Measurements from ENCODE around the gene ARPC5L. TPM values are rescaled to one million over a fixed set of nuclear protein-coding genes. Genes with fewer than 3 reads are reported as not detected.
"Not testable (repeated sequence)": the region's sequence is repeated elsewhere in the genome, so short reads cannot be mapped to it uniquely, and the experiment has no call there.

ARPC5L gene
- total RNA-seq, 1 experiment from 2014 or later = 62.0 TPM

DNA sequence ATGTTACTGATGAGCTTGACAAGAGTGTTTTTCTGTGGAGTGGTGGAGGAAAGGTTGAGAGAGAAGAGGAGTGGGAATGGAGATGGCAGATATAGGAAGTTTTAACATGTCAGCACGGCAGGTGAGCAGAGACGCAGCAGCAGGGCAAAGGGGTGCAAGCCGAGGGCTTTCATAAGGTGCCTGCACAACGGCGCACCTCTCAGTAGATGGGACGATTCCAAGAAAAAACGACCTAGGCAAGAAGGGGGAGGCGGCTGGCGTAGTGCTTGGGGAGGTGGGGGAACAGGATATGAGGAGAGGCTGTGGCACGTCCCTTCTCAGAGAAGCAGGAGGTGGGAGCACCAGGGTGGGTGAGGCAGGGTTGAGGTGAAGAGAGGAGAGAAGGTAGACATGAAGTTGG is 24.5 kb downstream of the ARPC5L start:
- no peak for DNase-seq (ENCODE audit: extremely low read depth, low read depth)

DNA sequence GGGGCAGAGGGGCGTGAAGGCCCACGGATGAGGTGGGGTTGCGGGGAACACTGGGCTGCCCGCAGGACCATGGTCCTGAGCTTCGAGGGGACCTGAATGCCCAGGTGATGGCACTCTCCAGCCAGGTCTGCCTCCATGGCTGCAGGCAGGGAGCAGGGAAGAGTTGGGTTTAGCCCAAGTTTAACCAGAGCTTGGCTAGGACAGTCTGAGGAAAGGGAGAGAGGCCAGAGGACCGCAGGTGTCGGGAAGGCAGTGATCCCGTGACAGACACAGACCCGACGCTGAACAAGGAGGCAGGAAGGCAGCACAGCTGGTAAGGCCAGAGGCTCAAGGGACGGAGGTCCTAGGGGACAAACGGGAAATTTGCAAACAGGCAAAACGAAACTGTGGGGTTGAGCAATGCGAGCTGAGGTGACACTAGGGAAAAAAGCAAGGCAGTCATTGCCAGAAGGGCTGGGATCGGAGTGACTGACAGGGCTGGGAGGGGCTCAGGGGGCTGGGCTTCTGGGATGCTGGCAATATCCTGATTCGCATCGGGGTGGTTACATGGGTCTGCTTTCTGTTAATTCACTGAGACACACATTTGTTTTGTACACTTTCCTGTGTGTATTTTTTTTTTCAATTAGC is 25.0 kb downstream of the ARPC5L start:
- DNase-seq (ENCODE audit: extremely low read depth, low read depth) = no peak

DNA sequence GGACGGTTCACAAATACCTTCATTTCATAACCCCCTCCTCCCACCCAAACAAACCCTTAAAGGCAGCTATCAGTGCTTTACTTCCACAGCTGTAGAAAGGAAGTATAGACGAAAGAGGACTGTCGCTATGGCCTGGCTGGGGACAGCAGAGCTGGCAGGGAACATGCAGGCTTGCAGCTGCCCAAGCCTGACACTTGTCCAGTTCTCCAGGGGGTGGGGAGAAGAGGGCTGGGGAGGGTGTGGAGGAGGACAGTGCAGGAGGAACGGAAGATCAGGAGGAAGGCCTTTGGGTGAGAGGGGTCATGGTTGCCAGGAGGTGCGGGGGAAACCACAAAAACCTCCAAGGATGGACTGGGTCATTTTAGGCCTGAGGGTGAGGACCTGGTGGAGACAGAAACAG is 25.9 kb downstream of the ARPC5L start:
- no peak for DNase-seq (ENCODE audit: extremely low read depth, low read depth)

DNA sequence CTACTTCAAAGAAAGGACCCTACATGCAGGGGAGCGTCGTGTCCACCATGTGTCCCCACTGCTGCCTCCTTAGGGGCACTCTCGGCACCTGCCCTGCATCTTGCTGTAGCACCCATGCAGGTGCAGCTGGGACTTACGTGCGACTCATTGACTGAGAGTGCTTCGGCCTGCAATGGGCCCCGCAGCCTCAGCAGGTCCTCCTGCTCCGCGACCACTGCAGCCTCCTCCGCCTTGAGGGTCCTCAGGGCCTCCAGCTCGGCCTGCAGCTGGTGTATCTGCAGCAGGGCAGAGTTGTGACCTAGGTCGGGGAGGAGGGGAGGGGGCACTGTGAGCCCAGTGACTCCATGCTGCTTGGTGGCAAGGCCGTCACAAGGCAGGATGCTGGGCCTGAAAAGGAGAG is 27.1 kb downstream of the ARPC5L start:
- no peak for DNase-seq (ENCODE audit: extremely low read depth, low read depth)

DNA sequence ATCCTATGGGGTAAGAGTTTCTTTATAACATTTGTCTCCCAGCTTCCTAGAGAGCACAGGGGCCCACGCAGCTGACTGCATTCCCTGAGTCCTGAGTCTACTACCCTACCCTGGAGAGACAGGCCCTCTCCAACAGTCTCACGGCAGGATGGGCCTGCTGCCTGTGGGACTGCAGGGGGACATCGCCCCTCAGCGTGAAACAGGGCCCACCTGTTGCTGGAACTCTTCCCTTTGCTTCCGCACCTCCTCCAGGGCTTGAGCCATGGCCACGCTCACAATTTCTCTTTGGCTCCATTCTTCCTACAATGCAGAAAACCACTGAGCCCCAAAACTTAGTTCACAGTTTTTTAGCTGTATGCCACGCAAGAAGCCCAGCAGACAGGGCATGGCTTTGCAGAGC is 28.2 kb downstream of the ARPC5L start:
- no peak for DNase-seq (ENCODE audit: extremely low read depth, low read depth)

DNA sequence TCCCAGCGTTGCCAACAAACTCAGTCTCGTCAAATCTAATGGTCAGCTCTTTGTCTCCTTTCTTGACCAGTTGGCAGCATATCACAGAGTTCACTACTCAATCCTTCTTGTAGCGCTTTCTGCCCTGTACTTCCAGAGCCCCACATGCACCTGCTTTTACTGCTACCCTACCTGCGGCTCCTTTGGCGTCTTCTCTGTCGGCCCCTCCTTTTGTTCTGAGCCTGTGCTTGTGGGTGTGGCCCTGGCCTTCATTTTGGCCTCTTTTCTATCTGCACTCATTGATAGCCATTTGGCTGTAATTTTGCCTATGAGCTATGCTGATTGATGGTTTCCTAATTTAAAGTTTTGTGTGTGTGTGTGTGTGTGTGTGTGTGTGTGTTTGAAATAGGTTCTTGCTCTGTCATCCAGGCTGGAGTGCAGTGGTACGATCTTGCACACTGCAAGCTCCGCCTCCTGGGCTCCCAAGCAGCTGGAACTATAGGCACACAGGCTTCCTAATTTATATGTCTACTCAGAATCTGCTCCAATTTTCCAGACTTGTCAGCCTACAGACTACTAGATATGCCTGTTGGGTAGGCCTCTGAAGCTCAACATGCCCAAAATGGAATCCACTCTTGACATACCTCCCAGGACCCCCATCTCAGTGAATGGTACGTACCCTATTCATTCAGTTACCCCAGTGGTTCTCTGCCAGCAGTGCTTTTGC is 32.3 kb downstream of the ARPC5L start:
- DNase-seq (ENCODE audit: extremely low read depth, low read depth) = no peak

DNA sequence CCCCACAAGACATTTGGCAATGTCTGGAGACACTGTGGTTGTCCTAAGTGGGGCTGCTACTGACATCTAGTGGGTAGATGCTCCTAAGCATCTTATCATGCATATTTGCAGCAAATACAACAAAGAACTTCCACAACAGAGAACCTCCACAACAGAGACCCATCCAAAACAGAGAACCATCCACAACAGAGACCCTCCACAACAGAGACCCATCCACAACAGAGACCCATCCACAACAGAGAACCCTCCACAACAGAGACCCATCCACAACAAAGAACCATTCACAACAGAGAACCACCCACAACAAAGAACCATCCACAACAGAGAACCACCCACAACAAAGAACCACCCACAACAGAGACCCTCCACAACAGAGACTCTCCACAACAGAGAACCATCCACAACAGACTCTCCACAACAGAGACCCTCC is 32.8 kb downstream of the ARPC5L start:
- peak; percentile 46 for DNase-seq (ENCODE audit: extremely low read depth, low read depth)

DNA sequence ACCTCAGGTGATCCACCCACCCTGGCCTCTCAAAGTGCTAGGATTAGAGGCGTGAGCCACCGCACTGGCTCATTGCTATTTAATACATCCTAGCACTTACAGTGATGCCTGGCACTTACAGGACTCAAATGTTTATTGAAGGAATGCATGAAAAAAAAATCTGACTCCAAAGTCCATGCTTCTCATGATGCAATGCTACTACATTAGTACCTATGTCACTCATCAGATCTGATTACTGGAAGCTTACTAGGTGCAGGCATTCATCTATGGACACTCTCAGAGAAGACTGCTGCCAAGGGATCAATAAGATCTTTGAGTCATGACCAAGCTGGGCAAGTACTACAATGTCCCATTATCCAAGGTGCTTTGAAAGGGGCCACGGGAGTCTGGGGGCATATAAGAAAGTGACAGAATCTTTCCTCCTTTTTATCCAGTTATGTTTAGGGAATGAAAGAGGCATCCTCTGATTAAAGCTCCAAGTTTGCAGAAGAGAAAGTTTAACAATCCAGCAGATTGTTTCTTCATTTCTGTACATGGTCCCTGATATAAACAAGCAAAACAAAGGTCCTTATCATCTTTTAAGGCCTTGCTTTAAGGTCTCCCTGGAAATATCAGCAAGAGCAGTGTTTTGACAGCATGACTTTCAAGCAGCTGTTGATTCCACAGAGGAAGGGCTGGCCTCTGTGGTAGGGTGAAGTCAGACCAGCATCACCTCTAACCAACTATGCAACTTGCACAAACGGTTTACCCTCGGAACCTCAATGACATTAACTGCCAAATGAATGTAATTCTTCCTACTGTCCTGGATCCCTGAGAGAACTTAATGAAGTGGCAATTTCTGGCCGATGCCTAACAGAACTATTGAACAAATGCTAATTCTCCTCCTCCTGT is 35.9 kb downstream of the ARPC5L start:
- DNase-seq (ENCODE audit: extremely low read depth, low read depth) = no peak

DNA sequence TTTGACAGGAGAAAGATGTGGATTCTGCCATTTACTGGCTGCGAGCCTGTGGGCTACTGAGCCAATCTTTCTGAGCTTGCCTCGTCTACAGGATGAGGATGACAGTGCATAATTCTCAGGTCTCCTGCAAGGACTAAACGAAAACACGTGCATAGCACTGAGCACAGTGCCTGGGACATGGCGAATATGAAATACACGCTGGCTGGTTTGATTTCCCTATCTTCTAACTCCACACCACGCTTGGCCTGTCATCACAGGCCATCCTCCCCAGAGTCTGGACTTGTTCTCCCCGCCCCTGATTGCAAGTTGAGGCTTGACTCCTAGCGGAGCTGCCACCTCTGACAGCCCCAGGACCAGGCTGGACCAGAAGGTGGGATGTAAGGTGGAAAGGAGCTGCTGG is 37.9 kb downstream of the ARPC5L start:
- no peak for DNase-seq (ENCODE audit: extremely low read depth, low read depth)

DNA sequence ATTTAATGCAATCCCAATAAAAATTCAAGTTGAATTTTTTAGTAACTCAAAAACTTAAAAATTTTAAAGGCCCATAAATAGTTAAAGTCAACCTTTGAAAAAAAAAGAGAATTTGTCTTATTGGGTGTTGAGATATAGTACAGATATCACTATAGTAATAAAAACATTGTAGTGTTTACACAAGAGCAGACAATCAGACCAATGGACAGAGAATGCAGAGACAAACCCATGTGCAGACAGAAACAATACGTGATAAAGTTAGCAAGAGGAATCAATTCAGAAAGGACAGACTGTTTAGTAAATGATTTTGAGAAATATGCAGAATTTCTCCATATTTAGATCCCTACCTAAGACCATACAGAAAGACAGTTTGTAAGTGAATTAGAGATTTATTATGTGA is 45.0 kb downstream of the ARPC5L start:
- no peak for DNase-seq (ENCODE audit: extremely low read depth, low read depth)

DNA sequence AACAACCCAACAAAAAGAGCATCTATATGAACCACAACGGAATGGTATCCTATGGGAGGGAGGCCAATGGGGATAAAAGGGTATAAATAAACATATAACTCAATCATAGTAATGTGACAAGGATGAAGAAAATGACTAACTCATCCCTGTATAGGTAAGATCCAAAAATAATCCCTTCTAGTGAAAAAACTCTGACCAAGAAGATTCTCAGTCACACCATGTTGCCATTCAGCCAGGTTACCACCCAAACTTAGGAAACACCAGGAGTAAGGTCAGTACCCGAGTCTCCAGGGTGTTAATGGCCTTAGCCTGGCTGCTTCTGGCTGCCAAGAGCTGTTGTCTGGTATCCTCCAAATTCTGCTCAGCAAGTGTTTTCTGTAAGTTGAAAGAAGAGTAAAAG is 46.2 kb downstream of the ARPC5L start:
- DNase-seq (ENCODE audit: extremely low read depth, low read depth) = no peak

DNA sequence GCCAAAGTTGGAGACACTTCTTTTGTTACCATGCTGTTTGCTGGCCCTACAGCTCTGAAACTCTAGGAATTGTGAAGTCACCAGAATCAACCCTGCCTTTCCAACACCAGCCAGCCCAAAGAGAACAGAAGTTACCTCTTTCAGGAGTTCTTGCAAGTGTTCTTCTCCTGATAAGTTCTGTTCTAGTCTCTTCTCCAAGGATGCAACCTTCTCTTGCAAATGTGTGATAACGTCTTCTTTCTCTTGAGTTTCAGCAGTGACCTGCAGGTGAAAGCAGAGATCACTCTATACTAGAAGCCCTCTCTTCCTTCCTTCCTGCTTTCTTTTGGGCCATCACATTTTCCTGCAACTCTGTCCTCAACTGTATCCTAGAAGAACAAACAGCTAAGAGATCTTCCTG is 49.8 kb downstream of the ARPC5L start:
- DNase-seq (ENCODE audit: extremely low read depth, low read depth) = no peak

DNA sequence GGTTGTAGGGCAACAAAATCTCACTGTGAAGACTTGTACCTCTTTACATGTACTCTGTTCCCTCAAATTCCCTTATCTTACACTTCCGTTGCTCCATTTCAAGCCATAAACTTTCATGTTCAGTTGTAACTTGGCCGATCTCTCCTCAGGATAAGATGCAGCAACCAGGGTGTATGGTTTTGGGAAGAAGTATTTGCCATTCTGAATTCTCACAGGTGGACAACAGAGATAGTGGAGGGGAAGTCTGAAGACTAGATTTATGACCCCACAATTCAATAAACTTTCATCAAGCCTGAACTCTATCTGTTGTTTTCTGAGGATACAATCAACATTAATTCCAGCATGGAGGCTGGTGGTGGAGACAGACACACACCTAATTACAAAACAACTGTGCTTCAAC is 51.4 kb downstream of the ARPC5L start:
- DNase-seq (ENCODE audit: extremely low read depth, low read depth) = no peak

DNA sequence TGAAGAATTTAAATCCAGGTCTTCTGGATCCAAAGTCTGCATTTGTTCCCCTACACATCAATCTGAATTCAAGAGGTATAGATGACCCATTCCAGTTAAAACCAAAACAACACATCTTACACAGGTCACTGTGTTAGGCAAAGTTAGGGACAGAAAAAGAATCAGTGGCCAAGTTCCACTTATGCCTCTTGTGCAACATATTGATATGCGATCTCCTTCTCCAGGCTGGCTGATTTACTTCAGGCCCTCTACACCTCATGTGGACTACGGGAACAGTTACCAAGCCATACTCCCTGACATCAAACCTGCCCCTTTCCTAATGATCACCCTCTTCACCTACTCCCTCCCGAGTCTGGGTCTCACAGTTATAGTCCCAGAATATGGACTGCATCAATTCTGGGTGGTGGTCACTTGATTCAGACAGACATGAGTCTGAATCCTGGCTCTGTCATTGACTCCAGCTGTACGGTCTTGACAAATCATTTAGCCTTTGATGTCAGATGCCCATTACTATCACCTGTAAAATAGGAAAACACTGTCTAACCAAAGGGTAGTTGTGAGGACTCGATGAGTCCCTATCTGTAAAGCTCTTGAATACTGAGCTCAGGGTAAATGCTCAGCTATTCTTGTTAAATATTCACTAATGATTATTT is 52.9 kb downstream of the ARPC5L start:
- DNase-seq (ENCODE audit: extremely low read depth, low read depth) = no peak

DNA sequence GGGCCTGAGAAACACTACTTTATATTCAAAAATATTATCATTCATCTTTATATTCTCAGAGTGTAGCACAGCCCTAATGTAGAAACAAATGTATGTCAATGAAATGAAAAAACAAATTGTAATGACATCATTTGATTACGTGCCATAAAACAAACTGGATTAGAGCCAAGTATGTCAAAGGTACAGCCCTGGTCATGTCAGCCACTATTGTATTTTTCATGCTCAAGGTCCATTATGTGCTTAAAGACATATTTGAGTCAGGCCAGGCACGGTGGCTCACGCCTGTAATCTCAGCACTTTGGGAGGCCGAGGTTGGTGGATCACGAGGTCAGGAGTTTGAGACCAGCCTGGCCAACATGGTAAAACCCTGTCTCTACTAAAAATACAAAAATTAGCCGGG is 58.5 kb downstream of the ARPC5L start:
- DNase-seq (ENCODE audit: extremely low read depth, low read depth) = not testable (repeated sequence)

Small RNA genes within 50 kb of the gene (small RNA-seq; reads per million reads assigned to genes)
- 0 to 0.35 reads per million in 2 experiments for gene RNU4-82P

Other genes starting within 250 kb of the ARPC5L start
- 0.89 and 0.98 TPM in 2 replicates for gene NR6A1, start 90.8 kb upstream of the ARPC5L start, total RNA-seq (2014; rRNA removed; shearing (Covaris generic))
- 60.6 and 63.6 TPM in 2 replicates for gene OLFML2A, start 85.0 kb upstream of the ARPC5L start, total RNA-seq (2014; rRNA removed; shearing (Covaris generic))
- gene WDR38, start 8.7 kb upstream of the ARPC5L start, total RNA-seq (2014; rRNA removed; shearing (Covaris generic)) = not detected in 2 replicates
- gene RPL35, start 173 bp upstream of the ARPC5L start, total RNA-seq (2014; rRNA removed; shearing (Covaris generic)) = 2,661 and 3,579 TPM in 2 replicates
- 15.2 and 16.6 TPM in 2 replicates for gene GOLGA1, start 79.0 kb downstream of the ARPC5L start, total RNA-seq (2014; rRNA removed; shearing (Covaris generic))

Measured in NCI-H460 (cell line).